Activated effector memory CD4-positive, alpha-beta T cell treated with anti-CD3 and anti-CD28 coated beads, Interleukin-2, amount 50 U/mL, for 16 hours (primary cell): ENCODE data around the gene RCHY1.
"Not testable (repeated sequence)": the region's sequence is repeated elsewhere in the genome, so short reads cannot be mapped to it uniquely, and the experiment has no call there.

Source experiments
- DNase-seq: peaks from one replicate; pipeline ENCODE4 v3.0.0-alpha.2; 2020

RCHY1 gene

GRCh38 chr4:75514949-75515612 is 878 bp upstream of the RCHY1 start:
- peak; percentile 63 for DNase-seq

- DNase-seq = no peak
These were observed 575 bp downstream of the RCHY1 start for GRCh38 chr4:75513526-75514130.

GRCh38 chr4:75512386-75513211 is 1.6 kb downstream of the RCHY1 start:
- no peak for DNase-seq

GRCh38 chr4:75511841-75512240 is 2.4 kb downstream of the RCHY1 start:
- DNase-seq = no peak

- DNase-seq = not testable (repeated sequence)
These were observed 4.6 kb downstream of the RCHY1 start for GRCh38 chr4:75509592-75509991.

- DNase-seq = no peak
These were observed 8.6 kb downstream of the RCHY1 start for GRCh38 chr4:75505630-75506029.

GRCh38 chr4:75502671-75503070 is 11.5 kb downstream of the RCHY1 start:
- no peak for DNase-seq

GRCh38 chr4:75499900-75500299 is 14.3 kb downstream of the RCHY1 start:
- DNase-seq = no peak

GRCh38 chr4:75498041-75498440 is 16.2 kb downstream of the RCHY1 start:
- no peak for DNase-seq

GRCh38 chr4:75497133-75497532 is 17.1 kb downstream of the RCHY1 start:
- DNase-seq = no peak

GRCh38 chr4:75496406-75496805 is 17.8 kb downstream of the RCHY1 start:
- no peak for DNase-seq

GRCh38 chr4:75495476-75495875 is 18.7 kb downstream of the RCHY1 start:
- DNase-seq = no peak

GRCh38 chr4:75494563-75494962 is 19.6 kb downstream of the RCHY1 start:
- DNase-seq = no peak

- no peak for DNase-seq
These were observed 24.0 kb downstream of the RCHY1 start for GRCh38 chr4:75490155-75490554.

GRCh38 chr4:75484190-75484589 is 30.0 kb downstream of the RCHY1 start:
- DNase-seq = no peak

- DNase-seq = no peak
These were observed 37.0 kb downstream of the RCHY1 start for GRCh38 chr4:75477201-75477600.

GRCh38 chr4:75470738-75471137 is 43.5 kb downstream of the RCHY1 start:
- no peak for DNase-seq

- DNase-seq = no peak
These were observed 44.3 kb downstream of the RCHY1 start for GRCh38 chr4:75469896-75470295.

- no peak for DNase-seq
These were observed 56.8 kb downstream of the RCHY1 start for GRCh38 chr4:75457365-75457764.

GRCh38 chr4:75434105-75434504 is 80.1 kb downstream of the RCHY1 start:
- no peak for DNase-seq

- no peak for DNase-seq
These were observed 81.5 kb downstream of the RCHY1 start for GRCh38 chr4:75432683-75433082.

- DNase-seq = no peak
These were observed 85.0 kb downstream of the RCHY1 start for GRCh38 chr4:75429208-75429607.
